ENCODE measurements around the gene AFF2.

AFF2 gene

DNA sequence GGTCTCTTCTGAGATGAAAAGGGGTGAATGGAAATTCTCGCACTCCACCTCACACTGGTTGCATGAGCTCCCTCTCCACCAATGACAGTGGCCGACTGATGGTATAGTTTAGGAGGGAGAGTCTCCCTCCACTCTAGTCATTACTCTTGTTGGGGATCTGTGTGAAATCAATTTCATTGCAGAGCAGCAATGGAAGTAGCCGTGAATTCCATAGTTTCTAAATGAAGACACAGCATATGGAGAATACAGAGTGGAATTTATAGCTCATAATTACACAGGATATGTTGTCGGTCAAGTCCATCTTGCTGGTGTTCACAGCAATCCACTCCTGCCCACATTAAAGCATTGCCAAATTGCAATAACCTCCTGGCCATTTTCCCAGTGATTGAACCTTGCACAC is 426.0 kb downstream of the AFF2 start:
- no peak for DNase-seq (ENCODE audit: low read depth in 2 of 2)

DNA sequence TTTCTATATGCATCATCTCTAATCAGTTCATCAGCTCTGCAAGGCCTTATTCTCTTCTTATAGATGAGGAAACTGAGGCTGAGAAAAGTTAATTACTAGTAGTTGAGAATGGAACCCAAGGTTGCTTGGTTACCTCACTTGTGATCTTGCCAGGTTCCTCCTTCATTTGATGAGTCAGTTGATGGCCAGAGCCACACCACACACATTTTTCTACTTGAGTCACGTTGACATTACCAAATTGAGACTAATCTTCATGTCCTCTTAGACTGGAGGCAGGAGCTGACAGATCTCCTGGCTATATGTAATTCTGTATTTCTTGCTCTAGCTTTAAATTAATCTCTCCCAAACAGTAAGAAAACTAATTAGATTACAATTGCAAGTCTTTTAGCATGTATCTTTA is 428.4 kb downstream of the AFF2 start:
- DNase-seq (ENCODE audit: low read depth in 2 of 2) = no peak

DNA sequence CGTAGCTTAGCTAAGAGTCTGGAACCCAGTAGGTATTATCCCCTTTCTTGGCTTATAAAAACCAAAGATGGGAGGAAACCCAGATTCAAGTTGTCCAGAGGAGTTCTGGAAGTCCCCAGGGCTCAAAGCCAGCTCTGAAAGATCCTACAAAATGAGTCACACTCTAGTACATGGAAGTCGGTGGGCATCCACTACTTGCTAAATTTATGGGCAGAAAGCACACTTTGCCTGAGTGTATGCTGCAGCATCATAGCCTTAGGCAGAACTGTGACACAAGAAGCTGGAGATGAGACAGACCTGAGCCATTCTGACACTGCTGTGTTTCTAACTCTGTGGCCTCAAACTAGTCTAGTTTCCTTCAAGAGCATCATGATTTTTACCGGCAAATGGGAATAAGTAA is 429.3 kb downstream of the AFF2 start:
- no peak for DNase-seq (ENCODE audit: low read depth in 2 of 2)

DNA sequence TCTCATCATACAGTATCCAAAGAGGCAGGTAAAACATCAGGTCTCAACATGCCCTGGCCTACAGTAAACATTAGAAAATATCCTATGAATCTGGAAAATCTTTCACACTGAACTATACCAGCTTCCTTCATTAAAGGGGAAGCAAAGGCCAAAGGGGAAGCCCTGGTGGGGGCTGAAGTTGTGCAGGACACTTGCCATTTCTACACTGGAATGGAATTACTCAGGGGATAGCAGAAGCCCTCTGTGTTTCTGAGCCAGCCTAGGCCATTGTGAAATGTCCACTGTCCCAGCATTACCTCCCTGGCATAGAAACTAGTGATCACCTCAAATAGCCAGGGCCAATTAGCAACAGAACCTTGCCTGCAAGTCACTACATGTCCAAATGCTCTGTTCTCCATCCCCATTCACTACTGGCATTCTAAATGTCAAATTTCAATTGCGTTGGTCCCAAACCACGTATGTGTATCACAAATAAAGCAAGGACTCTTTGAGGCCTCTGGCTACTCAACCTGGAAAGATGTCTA is 429.9 kb downstream of the AFF2 start:
- DNase-seq (ENCODE audit: low read depth in 2 of 2) = no peak

DNA sequence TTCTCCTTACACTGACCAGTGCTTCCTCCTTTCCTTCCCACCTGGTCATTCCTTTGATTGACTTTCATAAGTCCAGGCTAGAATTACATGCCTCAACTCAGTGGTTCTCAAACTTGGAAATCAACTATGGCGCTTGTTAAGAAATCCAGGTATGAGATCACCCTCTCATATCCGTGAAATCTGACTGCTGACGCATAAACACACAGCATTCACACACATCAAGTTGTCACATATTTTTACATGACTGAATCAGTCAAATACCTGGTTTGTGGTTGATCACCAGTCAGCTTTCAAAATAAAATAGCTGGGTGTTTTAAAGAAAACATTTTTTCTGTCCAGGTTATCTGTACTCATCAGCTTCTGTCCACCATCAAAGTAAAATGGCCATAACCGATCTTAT is 433.5 kb downstream of the AFF2 start:
- no peak for DNase-seq (ENCODE audit: low read depth in 2 of 2)

DNA sequence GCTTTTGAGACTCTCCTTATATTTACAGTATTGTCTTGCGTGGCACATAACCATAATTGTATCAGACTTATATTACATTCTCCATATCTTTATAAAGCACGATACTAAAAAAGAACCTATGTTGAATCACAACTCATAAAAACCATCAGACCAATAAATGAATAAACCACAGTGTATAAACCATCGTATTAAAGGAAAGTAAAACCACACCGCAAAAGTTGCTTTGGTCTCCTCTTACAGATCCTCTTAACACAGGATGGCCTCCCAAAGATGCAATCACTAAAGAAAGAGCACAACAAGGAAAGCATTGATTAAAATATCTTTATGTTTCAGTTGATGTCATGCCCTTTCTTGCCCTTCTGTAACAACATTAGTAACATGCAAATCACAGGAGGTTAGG is 437.9 kb downstream of the AFF2 start:
- DNase-seq (ENCODE audit: low read depth in 2 of 2) = no peak

DNA sequence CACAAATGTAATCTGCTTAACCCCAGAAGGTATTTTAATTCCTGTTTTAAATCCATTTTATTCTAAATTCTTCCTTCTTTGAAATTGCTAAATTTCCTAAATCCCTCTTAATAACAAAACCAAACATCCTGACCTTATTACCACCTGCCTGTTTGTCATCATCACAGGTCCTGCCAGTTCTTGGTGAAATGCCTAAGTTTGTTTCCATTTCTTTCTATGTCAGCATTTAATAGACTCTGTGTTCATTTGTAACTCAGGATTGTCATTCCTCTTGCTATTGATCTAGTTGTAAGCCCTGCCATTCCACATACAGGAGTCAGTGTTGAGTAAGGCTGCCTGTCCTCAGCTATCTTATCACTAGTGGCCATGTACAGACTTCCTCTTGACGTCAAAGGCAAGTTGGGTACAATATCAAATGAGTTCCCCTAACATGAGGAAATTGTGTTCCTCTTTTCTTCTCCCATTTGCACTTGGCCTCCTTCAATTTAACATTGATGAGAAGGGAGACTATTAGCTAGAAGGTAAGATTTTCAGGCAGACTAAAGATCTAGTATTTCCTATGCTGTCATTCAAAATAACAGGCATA is 440.1 kb downstream of the AFF2 start:
- no peak for DNase-seq (ENCODE audit: low read depth in 2 of 2)

DNA sequence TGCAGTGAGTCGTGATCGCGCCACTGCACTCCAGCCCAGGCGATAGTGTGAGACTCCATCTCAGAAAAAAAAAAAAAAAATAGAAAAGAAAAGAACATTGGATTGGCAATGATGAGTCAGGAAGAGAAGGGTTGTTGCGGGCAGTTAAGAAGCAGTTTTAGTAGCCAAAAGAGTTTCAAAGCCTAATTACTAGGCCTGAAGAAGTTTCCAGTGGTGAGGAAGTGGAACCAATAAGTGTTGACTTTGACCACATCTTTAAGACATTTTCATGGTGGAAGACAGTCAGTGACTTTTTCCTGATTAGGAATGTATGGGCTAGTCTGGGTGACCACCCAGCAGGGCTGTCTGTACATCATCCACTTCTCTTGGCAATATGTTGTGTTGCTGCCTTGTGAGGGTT is 442.3 kb downstream of the AFF2 start:
- DNase-seq (ENCODE audit: low read depth in 2 of 2) = no peak

DNA sequence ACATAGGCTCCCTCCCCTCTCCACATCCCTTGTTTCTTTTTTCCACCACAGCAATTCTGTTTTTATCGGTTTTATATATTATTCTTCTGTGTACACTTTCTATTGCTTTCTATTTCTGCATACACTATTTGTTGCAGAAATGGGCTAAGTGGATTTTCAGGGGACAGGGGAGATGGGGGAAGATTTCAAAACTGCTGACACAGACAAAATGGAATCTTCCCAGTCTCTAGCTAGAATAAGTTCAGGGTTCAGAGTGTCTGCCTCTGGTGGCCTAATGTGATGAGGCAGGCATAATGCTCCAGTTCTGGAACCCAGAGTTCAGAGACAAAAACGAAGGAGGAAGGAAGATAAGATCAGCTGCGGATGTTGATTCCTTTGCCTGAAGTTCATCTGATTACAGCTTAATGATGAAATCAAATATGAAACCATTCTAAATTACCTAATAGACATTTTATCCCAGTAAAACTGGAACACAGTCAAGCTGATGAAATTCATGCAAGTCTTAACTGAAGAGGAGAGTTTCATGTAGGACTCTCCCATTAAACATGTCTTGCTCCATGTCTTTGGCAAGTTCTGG is 447.1 kb downstream of the AFF2 start:
- DNase-seq (ENCODE audit: low read depth in 2 of 2) = no peak

DNA sequence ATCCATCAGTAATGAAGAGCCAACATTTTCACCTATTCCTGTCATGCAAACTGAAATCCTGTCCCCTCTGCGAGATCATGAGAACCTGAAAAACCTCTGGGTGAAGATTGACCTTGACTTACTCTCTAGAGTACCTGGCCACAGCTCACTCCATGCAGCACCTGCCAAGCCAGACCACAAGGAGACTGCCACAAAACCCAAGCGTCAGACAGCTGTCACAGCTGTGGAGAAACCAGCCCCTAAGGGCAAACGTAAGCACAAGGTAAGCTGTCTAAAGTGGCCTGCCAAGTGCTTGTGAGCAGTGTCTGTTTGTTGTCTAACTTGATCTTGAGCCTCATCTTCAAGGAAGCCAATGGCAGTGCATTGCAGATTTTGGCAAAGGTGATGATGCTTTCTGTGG is 455.9 kb downstream of the AFF2 start:
- no peak for DNase-seq (ENCODE audit: low read depth in 2 of 2)

DNA sequence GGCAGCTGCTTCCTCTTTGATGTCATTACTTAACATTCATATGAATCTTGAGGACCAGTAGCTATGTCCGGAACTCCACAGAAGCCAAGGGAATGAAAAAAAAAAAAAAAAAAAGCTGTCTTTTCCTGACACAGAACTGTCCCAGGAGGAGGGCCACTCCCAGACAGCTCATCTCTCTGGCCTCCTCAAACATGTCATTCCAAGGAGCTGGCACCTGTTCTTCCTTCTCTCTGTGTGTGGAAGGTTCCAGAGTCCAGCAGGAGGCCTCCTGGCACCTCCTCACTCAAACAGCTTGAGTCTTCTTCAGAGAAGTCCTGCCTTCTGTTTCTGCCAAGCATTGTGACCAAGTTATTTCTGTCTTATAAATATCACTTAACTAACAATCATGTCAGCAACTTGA is 458.5 kb downstream of the AFF2 start:
- no peak for DNase-seq (ENCODE audit: low read depth in 2 of 2)

DNA sequence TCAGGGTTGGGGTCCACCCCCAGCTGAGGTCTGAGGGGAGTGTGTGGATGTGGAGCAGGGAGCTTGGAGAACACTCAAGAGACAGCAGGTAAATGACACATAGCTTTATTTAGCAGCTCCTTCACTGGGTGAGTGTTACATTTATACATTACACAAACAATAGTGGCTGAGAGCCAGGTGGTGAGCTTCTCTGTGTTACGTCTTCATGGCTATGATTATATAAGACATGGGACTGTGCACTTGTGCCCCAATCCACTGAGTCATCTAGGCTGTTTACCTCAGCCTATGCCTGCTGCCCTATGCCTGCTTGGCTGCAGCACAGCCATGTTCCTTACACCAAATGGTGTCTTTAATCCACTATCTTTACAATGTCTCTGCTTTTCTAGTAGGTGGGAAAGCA is 459.6 kb downstream of the AFF2 start:
- no peak for DNase-seq (ENCODE audit: low read depth in 2 of 2)

DNA sequence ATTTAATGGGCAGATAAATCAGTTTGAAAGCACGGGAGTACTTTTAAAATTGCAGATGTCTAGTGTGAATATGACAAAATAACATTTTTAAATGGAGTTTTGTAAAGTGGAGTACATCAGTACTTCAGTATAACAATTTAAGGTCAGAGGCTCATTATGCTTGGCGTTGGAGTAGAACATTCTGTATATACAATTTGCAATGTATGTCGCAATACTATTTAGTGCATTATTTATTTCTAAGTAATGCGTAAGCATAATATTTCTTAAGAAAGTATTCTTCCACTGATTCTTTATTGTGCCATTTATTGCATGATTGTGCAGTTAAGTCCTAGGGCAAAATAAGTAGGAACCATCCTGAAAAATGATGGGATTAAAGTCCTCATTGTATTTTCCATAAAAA is 461.6 kb downstream of the AFF2 start:
- no peak for DNase-seq (ENCODE audit: low read depth in 2 of 2)

DNA sequence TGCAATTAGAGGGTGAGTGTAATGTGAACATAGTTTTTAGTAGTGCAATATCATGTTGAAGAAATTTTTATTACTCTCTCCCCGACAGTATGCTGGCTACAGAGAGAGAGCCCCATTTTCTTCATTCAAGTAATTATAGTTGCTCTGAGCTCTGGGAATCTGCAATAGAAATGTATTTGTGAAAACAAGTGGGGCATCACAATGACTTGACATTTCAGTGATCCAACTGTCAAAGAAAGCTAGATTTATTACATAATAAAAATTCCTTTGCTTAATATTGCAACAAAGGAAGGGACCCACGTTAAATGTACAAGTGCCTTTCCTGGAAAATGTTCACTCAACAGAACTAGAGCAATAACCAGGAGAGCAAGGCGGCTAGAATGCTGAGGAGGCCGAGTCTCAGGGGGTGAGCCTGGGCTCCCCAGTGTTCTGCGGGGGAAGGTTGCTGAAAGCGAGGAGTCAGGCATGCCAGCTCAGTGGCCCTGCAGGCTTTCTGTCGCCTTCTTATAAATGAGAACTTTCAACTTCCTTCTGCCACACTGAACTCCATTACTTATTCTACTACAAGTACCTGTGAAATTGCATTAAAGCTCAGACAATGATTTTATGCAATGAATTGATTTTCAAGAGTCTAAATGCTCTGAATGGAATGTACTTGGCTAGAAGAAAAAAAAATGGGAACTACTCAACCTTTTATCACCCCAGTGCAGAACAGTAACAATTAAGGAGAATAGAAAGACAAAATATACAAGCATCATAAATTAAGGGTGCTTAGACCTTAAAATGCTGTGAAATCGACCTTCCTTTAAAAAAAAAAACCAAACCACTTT is 476.4 kb downstream of the AFF2 start:
- DNase-seq (ENCODE audit: low read depth in 2 of 2) = no peak

DNA sequence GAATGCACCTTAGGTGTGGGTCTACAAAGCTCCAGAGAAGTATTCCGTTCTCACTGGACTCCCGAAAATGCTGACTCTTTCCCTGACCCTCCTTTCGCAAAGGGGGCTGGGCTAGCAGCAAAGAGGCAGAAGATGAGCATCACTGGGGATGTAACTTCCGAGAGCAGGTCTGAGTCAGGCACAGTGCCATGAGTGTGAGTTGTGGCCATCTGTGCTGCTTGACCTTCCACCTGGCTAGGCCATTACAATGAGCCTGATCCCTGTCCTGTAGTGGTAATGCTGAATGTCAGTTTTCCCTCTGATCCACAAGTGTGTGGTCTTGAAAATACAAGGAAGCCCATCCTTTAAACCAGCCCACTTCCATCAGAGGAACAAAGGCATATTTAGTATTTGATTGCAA is 479.4 kb downstream of the AFF2 start:
- DNase-seq (ENCODE audit: low read depth in 2 of 2) = no peak

DNA sequence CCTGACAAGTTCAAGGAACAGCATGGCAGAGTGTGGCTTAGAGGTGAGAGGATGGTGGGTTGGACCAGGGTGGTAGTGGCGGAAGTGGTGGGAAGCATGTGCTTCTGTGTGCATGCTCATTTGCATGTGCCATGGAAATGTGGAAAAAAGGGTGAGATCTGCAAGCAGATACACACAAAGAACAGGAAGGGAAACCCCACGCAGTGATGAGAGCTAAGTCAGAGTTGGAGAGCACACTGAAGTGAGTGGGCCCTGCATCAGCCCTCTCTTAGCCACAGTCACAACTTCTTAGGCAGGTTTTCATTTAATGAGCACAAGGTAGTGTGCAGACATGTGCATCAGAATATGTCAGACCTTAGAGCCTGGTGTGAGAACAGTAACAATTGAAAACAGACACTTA is 483.8 kb downstream of the AFF2 start:
- DNase-seq (ENCODE audit: low read depth in 2 of 2) = no peak

DNA sequence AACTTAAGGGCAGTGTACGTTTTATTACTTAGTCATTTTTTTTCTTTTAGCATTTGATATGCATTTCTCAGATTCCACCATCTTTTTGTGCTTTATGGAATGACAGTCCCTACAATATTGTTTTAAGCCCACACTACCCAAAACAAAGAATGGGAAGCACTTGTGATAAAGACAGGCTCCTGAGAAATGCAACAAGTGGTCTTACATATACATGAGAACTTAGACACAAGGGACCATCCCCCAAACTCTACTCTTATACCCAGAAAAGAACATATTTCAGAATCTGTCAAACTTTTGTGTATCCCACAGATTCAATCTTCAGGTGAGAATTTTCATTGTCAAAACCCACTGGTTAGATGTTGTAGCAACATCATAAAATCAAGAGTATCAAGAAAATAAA is 491.1 kb downstream of the AFF2 start:
- DNase-seq (ENCODE audit: low read depth in 2 of 2) = no peak

DNA sequence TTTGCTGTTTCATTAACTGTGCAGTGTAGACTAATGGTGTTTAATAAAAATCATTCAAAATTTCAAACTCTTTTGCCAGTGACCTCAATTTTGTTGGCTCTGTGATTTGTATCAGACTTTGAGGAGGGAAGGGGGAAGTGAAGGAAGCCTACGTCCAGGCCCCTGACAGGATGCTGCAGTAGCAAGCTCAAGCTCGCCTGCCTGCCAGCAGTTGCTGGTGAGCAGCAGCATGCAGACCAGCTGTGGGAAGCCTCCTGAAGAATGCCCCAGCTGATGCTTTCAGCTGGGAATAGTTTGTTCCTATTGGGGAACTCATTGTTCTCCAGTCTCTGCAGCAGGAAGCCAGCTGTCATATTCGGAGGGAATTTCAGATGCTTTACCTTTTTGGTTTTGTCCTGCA is 495.2 kb downstream of the AFF2 start:
- DNase-seq (ENCODE audit: low read depth in 2 of 2) = no peak

DNA sequence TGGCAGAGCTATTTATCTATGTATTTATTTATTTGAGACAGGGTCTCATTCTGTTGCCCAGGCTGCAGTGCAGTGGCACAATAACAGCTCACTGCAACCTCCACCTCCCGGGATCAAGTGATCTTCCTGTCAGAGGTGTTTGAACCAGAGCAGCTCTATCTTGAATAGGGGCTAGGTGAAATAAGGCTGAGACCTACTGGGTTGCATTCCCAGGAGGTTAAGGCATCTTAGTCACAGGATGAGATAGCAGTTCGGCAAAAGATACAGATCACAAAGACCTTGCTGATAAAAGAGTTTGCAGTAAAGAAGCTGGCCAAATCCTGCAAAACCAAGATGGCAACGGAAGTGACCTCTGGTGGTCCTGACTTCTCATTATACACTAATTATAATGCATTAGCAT is 501.9 kb downstream of the AFF2 start:
- DNase-seq (ENCODE audit: low read depth in 2 of 2) = no peak

DNA sequence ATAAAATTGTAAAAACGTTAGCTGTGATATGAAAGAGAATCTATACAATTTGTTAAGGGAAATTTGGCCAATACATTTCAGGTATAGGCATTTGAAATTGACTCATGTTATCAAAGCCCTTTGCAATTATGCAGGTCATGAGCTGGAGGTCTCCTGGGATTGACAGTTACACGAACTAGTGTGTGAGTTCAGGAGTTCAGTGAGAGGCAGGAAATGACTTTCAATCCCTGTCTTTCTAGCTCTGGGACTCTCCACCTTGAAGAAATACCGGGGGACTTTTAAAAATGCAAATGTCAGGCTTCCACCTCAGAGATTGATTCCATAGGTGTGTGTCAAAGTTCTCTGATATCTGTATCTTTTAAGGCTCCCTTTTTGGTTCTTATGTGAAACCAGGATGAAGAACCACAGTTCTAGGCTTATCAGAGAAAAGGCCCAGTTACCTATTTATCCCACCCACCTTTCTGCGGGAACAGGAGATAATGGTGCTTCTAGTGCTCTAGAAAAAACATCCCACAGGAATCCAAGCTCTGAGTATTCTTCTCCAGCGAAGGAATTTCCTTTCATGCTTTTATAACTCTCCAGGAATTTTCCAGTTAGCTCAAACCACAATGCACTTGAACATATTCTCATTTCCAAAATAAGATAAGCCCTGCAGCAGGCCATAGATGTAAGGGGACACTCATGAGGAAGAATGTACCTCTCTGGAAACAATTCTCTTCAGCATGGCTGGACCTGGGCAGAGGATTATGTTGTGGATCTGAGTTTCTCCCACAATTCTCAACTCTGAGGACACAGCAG is 503.6 kb downstream of the AFF2 start:
- peak; percentile 4 to 7 for DNase-seq (ENCODE audit: low read depth in 2 of 2)

DNA sequence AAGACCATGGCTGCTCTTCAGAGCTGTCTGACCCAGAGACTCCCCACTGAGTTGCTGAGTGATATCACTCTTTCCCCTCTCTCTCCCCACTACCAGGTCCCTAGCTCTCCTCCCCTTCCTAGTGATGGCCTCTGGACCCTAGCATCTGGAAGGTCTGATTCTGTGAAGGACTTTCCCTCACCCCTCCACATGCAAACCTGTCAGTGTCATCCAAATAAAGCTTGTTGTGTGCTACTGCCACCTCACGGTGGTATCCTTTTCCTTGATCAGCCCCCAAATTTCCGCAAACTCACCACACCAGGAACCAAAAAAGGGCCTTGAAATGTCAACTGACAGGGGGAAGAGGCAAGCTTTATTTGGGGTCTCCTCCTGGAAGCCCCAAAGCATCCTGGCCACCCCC is 504.5 kb downstream of the AFF2 start:
- DNase-seq (ENCODE audit: low read depth in 2 of 2) = no peak

DNA sequence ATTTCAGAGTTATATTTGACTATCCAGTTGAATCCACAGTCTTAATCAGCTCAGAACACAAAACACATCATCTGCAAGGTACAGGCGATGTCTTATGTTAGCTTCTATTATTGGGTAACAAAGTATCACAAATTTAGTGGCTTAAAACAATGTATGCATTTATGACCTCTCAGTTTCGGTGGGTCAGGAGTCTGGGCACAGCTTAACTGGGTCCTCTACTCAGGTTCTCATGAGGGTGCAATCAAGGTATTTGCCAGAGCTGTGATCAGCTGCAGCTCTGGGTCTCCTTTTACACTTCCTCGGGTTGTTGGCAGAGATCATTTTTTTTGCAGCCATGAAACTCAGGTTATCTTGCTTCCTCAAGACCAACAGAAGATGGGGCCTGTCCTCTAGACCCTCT is 505.8 kb downstream of the AFF2 start:
- DNase-seq (ENCODE audit: low read depth in 2 of 2) = no peak

Measured in fibroblast of skin of left biceps (primary cell).